HG02938 (cell line): ENCODE measurements around the gene IMMP2L.

Experiments used
- ATAC-seq: cut with Tn5 transposase; IDR thresholded peaks from one replicate; pipeline ENCODE4 v1.9.1; 2021; ENCODE audit warnings: mild to moderate bottlenecking, moderate library complexity; ENCODE audit not compliant: unreplicated experiment

The IMMP2L gene

GRCh38 chr7:110891197-110891596 lies 671.1 kb downstream of the IMMP2L start:
- ATAC-seq: no peak

- no peak for ATAC-seq
These were observed 672.2 kb downstream of the IMMP2L start for GRCh38 chr7:110890101-110890500.

GRCh38 chr7:110889335-110889734 lies 673.0 kb downstream of the IMMP2L start:
- no peak for ATAC-seq

GRCh38 chr7:110888641-110889040 lies 673.7 kb downstream of the IMMP2L start:
- ATAC-seq: no peak

GRCh38 chr7:110885474-110885873 lies 676.8 kb downstream of the IMMP2L start:
- ATAC-seq: no peak

- ATAC-seq: no peak
These were observed 680.6 kb downstream of the IMMP2L start for GRCh38 chr7:110881721-110882120.

- ATAC-seq: no peak
These were observed 681.3 kb downstream of the IMMP2L start for GRCh38 chr7:110880971-110881370.

GRCh38 chr7:110877016-110877415 lies 685.3 kb downstream of the IMMP2L start:
- ATAC-seq: no peak

- ATAC-seq: no peak
These were observed 686.9 kb downstream of the IMMP2L start for GRCh38 chr7:110875346-110875745.

- ATAC-seq: no peak
These were observed 690.4 kb downstream of the IMMP2L start for GRCh38 chr7:110871856-110872255.

- no peak for ATAC-seq
These were observed 691.4 kb downstream of the IMMP2L start for GRCh38 chr7:110870926-110871325.

- no peak for ATAC-seq
These were observed 693.8 kb downstream of the IMMP2L start for GRCh38 chr7:110868458-110868857.

GRCh38 chr7:110867771-110868170 lies 694.5 kb downstream of the IMMP2L start:
- no peak for ATAC-seq

- ATAC-seq: no peak
These were observed 699.0 kb downstream of the IMMP2L start for GRCh38 chr7:110863258-110863657.

GRCh38 chr7:110861163-110861562 lies 701.1 kb downstream of the IMMP2L start:
- ATAC-seq: no peak

GRCh38 chr7:110857106-110857505 lies 705.2 kb downstream of the IMMP2L start:
- ATAC-seq: no peak

GRCh38 chr7:110856704-110857103 lies 705.6 kb downstream of the IMMP2L start:
- ATAC-seq: no peak

GRCh38 chr7:110854651-110855050 lies 707.6 kb downstream of the IMMP2L start:
- no peak for ATAC-seq

GRCh38 chr7:110854166-110854565 lies 708.1 kb downstream of the IMMP2L start:
- ATAC-seq: no peak

GRCh38 chr7:110853263-110853662 lies 709.0 kb downstream of the IMMP2L start:
- ATAC-seq: no peak

- no peak for ATAC-seq
These were observed 709.9 kb downstream of the IMMP2L start for GRCh38 chr7:110852156-110852940.

GRCh38 chr7:110850224-110850623 lies 712.1 kb downstream of the IMMP2L start:
- no peak for ATAC-seq

GRCh38 chr7:110842796-110843195 lies 719.5 kb downstream of the IMMP2L start:
- ATAC-seq: no peak
